Lower leg skin (tissue), 4 donors: ENCODE results near the gene MBD4. TPM values are rescaled to one million over a fixed set of nuclear protein-coding genes. Genes with fewer than 3 reads are reported as not detected.

Experiments
- DNase-seq, 2 donors: peaks; one replicate each; pipeline ENCODE4 v3.0.0-alpha.2; 2019; ENCODE audit warnings: low spot score in 2 of 2
- H3K4me3 ChIP-seq: fragments of 200-600 bp; sonication (generic); 2 replicates; pipeline ENCODE4 v1.5.1; 2017; ENCODE audit warnings: mild to moderate bottlenecking, low read depth; ENCODE audit not compliant: poor library complexity, severe bottlenecking
- CTCF ChIP-seq, 3 donors: fragments of 450-650 bp; IDR thresholded peaks; one replicate each; pipeline ENCODE4 v1.5.1; 2016; ENCODE audit warnings: antibody characterized with exemption in 3 of 3, mild to moderate bottlenecking in 3 of 3, moderate library complexity in 2 of 3
- POLR2A ChIP-seq, 2 donors: fragments of 450-650 bp; IDR thresholded peaks; one replicate each; pipeline ENCODE4 v1.6.1; 2016 to 2017; ENCODE audit warnings: antibody characterized with exemption in 2 of 2, mild to moderate bottlenecking in 1 of 2, moderate library complexity in 1 of 2
- WGBS, 2 donors: methylation state at CpG; one replicate each; pipeline ENCODE4 v1.1.5; 2018; 5-methylcytosine and 5-hydroxymethylcytosine counted together
- intact Hi-C: fragments of 100-400 bp; cut with DNase I; formaldehyde crosslinking; loops from one replicate; pipeline ENCODE4 v1.15.0; 2023; ENCODE audit warnings: low total_unique reads
- total RNA-seq, 4 donors: library from RNA; depleted of rRNA; stranded (reverse); fragments of >200 nt; gene quantifications; one replicate each; pipeline ENCODE4 v1.1.0, GENCODE V29; 2016

The MBD4 gene
- total RNA-seq, 4 donors from 2014 or later: 14.5 to 36.9 (median 18.4) TPM

DNA sequence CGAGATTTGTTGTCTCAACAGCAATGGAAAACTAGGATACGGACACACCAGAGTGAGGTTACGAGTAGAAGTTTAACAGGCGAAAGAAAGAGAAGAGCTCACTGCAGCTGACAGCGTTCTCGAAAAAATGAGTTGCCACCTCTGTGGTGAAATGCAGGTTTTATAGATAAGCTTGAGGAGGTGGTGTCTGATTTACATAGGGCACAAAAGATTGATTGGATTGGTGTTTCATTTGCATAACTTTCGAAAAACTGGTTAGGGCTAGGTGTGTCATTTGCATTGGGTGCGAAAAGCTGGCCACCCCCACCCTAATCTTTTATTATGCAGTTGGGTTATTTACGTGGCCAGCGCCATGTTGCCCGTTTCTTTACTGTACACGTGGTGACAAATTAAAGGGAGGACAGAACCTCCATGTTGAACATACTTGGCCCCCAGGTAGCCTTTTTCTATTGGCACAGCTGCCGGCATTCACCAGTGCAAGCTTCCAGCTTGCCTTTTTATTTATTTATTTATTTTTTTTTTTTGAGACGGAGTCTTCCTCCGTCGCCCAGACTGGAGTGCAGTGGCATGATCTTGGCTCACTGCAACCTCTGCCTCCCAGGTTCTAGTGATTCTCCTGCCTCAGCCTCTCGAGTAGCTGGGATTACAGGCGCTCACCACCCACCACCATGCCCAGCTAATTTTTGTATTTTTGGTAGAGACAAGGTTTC is 8.6 kb upstream of the MBD4 start:
- WGBS, 2 donors: 86 to 91% methylated on average over 18 of the region's 18 CpGs
- DNase-seq: no peak
- TF ChIP-seq CTCF (IDR thresholded peaks at IDR 0.05) (no peak), POLR2A (IDR thresholded peaks at IDR 0.05) (no peak)
- intact Hi-C loops: no loop called here
- no peak overlapping the region for H3K4me3 ChIP-seq

DNA sequence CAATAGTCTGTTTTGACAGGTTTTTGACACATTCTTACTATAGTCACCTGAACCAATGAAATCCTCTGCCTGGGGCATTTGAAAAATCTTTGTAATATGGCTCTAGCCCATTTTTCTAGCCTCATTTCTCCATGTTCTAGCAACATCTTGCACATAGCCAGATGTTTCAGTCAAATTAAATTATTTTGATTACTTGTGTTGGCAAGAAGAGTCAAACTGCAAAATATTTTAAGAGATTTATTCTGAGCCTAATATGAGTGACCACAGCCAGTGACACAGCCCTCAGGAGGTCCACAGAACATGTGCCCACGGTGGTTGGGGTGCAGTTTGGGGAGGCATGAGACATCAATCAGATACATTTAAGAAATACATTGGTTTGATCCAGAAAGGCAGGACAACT is 7.2 kb upstream of the MBD4 start:
- no peak overlapping the region for H3K4me3 ChIP-seq
- TF ChIP-seq CTCF (IDR thresholded peaks at IDR 0.05) (no peak), POLR2A (IDR thresholded peaks at IDR 0.05) (no peak)
- intact Hi-C loops: no loop called here
- DNase-seq: no peak
- WGBS, 2 donors: 57 to 83% methylated on average over 1 of the region's 1 CpG

GRCh38 chr3:129445471-129445870 is 5.7 kb upstream of the MBD4 start:
- H3K4me3 ChIP-seq: no peak overlapping the region
- intact Hi-C loops: no loop called here
- TF ChIP-seq CTCF (IDR thresholded peaks at IDR 0.05) (no peak), POLR2A (IDR thresholded peaks at IDR 0.05) (no peak)
- 67 to 70% methylated on average over 3 of the region's 3 CpGs for WGBS, 2 donors
- no peak for DNase-seq

- H3K4me3 ChIP-seq: no peak overlapping the region
- intact Hi-C loops: no loop called here
- TF ChIP-seq POLR2A (IDR thresholded peaks at IDR 0.05) (no peak), CTCF (IDR thresholded peaks at IDR 0.05) (no peak)
- DNase-seq: no peak
These were observed 3.2 kb upstream of the MBD4 start for GRCh38 chr3:129442947-129443346.

- no peak overlapping the region for H3K4me3 ChIP-seq
- intact Hi-C loops: no loop called here
- WGBS, 2 donors: 62 to 71% methylated on average over 2 of the region's 2 CpGs
These were observed 2.7 kb upstream of the MBD4 start for GRCh38 chr3:129442486-129442885.

More at GRCh38 chr3:129442486-129442885, 2.7 kb upstream of the MBD4 start:
- DNase-seq: no peak
- TF ChIP-seq CTCF (IDR thresholded peaks at IDR 0.05) (no peak), POLR2A (IDR thresholded peaks at IDR 0.05) (no peak)
